GM19351 (cell line): ENCODE data around the gene MORN5.

Experiments used
- ATAC-seq: cut with Tn5 transposase; IDR thresholded peaks from one replicate; pipeline ENCODE4 v1.9.1; 2021; ENCODE audit warnings: mild to moderate bottlenecking, moderate library complexity; ENCODE audit not compliant: unreplicated experiment

The MORN5 gene

GRCh38 chr9:122228191-122228567 is 68.5 kb downstream of the MORN5 start:
- ATAC-seq = no peak

- ATAC-seq = no peak
These were observed 69.1 kb downstream of the MORN5 start, which contains the start of gene LHX6 for GRCh38 chr9:122228568-122229484. TSS of gene LHX6 (minus strand) at chr9:122228957. CDS start at chr9:122228740, 217 bp downstream.

- ATAC-seq = no peak
These were observed 69.8 kb downstream of the MORN5 start for GRCh38 chr9:122229485-122229837.

DNA sequence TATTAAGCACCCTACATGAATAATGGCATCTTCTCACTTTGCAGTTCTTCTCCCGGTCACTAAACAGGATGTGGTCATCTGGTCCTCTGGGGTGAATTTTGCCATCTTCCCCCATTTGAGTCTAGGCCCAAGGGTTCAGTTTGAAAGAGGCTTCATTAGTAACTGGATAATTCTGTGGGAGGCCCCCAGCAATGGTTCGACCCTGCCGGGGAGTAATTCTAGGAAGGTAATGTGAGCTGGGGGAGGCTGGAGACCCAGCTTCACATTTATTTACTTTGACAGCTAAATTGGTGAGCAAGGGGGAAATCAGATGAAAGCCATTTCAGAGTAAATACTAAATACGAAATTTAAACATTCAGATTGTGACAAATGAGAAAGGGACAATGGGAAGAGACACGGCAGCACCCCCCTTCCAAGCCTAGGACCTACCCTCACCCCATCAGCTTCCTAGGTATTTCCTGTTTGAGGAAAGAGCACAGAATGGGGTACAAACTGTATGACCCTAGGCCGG is 73.1 kb downstream of the MORN5 start:
- ATAC-seq = no peak

DNA sequence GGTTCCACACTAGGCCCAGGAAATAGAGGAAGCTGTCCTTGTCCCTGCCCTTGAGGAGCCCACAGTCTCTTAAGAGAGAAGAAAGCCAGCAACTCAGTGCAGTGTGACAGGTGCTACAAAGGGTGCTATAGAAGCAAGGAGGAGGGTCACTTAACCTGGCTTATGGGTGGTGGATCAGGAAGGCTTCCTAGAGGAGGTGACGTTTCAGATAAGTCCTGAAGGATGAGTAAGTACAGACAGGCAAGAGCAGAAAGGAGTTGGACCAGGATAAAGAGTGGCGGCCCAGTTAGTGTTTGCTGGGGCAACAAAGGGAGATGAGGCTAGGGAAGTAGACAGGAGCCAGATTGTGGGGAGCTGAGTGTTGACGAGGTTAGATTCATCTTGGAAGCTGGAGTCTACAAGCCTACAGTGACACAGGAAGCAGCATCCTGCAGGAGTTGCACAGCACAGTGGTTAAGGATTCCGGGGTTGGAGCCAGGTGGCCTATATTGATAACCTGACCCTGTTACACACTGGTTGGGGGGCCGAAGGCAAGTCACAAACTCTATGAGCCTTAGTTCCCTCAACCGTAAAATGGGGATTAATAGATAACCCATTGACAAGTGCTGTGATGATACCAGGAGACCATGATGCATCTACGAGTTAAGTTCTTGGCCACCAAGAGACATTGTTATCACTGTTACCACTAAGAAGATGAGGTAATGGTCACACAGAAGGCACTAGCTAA is 74.5 kb downstream of the MORN5 start:
- no peak for ATAC-seq

- no peak for ATAC-seq
These were observed 77.0 kb downstream of the MORN5 start for GRCh38 chr9:122236681-122237080.

GRCh38 chr9:122239722-122240121 is 80.0 kb downstream of the MORN5 start:
- no peak for ATAC-seq

GRCh38 chr9:122244349-122244748 is 84.6 kb downstream of the MORN5 start:
- no peak for ATAC-seq

DNA sequence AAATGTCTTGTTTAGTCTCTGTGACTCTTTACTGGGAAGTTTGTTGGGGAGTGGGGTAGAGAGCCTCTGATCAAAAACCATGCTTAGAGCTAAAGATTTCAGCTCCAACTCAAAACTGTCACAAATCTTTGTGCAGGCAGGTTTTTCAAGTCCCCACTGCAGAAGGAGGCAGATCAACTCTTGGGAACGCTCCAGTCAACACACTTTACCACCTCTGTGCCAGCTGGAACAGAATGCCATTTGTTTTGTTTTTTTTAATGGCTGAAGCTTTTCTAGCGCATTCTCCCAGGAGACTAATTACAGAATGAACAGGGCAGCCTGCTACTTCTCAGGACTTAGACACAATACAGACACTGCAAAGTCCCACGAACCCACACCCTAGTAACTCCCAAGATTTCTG is 87.0 kb downstream of the MORN5 start:
- no peak for ATAC-seq

DNA sequence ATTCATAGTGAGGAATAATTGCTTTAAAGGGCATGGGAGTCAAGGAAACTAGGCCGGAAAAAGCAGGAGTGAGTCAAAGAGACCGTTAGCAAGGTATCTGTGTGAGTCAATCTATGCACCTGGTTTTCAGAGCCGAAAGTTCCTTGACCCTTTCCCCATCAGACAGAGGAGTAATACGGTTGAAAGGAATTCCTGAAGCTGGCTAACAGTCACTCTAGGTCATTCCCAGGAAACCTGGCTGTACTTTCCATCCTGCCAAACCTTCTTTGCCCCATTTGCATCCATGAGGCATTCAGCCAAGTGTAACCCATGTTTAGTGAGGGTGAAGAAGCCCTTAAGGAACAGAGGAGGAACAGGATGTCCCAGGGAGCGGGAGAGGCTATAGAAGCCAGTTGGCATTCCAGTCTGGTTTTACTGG is 88.7 kb downstream of the MORN5 start:
- ATAC-seq = no peak
